Measurements from ENCODE around the gene TNS3. TPM values are rescaled to one million over a fixed set of nuclear protein-coding genes. Genes with fewer than 3 reads are reported as not detected.

The TNS3 gene
- total and polyA plus RNA-seq, 2 of the 13 experiments (the other 11 are each of a cell fraction or from before 2014, with no cell fraction given), result 52.9 to 55.7 TPM

DNA sequence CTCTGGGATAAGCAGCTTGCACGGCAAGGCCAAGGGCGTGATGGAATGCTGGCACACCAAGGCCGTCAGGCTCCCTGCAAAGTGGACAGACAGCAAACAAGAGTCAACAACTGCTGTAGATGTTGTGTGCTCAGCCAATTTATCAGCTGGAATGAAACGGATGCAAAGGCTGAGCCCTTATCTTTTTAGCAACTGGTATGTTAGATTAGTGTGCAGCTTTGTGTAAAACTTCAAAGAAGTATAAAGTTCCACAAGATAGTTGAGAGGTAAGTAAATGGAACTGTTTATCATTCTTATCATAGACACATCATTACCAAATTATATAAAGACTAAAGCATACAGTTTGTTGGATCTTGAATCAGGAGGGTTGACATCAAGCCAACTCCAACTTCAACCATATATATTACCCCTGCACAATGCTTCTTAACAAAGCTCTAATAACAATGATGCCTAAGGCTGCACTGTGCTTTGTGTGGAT is 289.0 kb downstream of the TNS3 start (continued):
- TF ChIP-seq, protein P1, sequence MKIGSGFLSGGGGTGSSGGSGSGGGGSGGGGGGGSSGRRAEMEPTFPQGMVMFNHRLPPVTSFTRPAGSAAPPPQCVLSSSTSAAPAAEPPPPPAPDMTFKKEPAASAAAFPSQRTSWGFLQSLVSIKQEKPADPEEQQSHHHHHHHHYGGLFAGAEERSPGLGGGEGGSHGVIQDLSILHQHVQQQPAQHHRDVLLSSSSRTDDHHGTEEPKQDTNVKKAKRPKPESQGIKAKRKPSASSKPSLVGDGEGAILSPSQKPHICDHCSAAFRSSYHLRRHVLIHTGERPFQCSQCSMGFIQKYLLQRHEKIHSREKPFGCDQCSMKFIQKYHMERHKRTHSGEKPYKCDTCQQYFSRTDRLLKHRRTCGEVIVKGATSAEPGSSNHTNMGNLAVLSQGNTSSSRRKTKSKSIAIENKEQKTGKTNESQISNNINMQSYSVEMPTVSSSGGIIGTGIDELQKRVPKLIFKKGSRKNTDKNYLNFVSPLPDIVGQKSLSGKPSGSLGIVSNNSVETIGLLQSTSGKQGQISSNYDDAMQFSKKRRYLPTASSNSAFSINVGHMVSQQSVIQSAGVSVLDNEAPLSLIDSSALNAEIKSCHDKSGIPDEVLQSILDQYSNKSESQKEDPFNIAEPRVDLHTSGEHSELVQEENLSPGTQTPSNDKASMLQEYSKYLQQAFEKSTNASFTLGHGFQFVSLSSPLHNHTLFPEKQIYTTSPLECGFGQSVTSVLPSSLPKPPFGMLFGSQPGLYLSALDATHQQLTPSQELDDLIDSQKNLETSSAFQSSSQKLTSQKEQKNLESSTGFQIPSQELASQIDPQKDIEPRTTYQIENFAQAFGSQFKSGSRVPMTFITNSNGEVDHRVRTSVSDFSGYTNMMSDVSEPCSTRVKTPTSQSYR (CRISPR knock-in tag; IDR thresholded peaks at IDR 0.05; ENCODE audit: borderline replicate concordance), result no peak
- TF ChIP-seq, protein P2, sequence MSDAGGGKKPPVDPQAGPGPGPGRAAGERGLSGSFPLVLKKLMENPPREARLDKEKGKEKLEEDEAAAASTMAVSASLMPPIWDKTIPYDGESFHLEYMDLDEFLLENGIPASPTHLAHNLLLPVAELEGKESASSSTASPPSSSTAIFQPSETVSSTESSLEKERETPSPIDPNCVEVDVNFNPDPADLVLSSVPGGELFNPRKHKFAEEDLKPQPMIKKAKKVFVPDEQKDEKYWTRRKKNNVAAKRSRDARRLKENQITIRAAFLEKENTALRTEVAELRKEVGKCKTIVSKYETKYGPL (CRISPR knock-in tag; IDR thresholded peaks at IDR 0.05), result peak; percentile 45; the same call in 1 of the 2 replicates
- peak; percentile 97 for TF ChIP-seq HMG20B (CRISPR knock-in tag; conservative IDR thresholded peaks at IDR 0.05)
- no peak for TF ChIP-seq MZF1 (CRISPR knock-in tag; IDR thresholded peaks at IDR 0.05; ENCODE audit: borderline replicate concordance)
- TF ChIP-seq ZNF235 (CRISPR knock-in tag; IDR thresholded peaks at IDR 0.05; ENCODE audit: borderline replicate concordance), result no peak
- TF ChIP-seq THAP11 (CRISPR knock-in tag; IDR thresholded peaks at IDR 0.05), result 0 out of 2 replicates have a peak, but pooled peaks have one; percentile 9
- TF ChIP-seq SRSF4 (IDR thresholded peaks at IDR 0.05; ENCODE audit: low read depth, low read length, poor library complexity, severe bottlenecking), result no peak
- TF ChIP-seq BCL6 (CRISPR knock-in tag; IDR thresholded peaks at IDR 0.05), result peak; percentile 93
- TF ChIP-seq, protein P3, sequence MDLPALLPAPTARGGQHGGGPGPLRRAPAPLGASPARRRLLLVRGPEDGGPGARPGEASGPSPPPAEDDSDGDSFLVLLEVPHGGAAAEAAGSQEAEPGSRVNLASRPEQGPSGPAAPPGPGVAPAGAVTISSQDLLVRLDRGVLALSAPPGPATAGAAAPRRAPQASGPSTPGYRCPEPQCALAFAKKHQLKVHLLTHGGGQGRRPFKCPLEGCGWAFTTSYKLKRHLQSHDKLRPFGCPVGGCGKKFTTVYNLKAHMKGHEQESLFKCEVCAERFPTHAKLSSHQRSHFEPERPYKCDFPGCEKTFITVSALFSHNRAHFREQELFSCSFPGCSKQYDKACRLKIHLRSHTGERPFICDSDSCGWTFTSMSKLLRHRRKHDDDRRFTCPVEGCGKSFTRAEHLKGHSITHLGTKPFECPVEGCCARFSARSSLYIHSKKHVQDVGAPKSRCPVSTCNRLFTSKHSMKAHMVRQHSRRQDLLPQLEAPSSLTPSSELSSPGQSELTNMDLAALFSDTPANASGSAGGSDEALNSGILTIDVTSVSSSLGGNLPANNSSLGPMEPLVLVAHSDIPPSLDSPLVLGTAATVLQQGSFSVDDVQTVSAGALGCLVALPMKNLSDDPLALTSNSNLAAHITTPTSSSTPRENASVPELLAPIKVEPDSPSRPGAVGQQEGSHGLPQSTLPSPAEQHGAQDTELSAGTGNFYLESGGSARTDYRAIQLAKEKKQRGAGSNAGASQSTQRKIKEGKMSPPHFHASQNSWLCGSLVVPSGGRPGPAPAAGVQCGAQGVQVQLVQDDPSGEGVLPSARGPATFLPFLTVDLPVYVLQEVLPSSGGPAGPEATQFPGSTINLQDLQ (CRISPR knock-in tag; IDR thresholded peaks at IDR 0.05), result no peak
- TF ChIP-seq, protein P4, sequence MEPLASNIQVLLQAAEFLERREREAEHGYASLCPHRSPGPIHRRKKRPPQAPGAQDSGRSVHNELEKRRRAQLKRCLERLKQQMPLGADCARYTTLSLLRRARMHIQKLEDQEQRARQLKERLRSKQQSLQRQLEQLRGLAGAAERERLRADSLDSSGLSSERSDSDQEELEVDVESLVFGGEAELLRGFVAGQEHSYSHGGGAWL (CRISPR knock-in tag; IDR thresholded peaks at IDR 0.05), result no peak
- TF ChIP-seq TEAD3 (CRISPR knock-in tag; optimal IDR thresholded peaks at IDR 0.05; ENCODE audit: borderline replicate concordance), result peak; percentile 90
- TF ChIP-seq NONO (IDR thresholded peaks at IDR 0.05), result no peak
- peak; percentile 76 for TF ChIP-seq NONO (CRISPR knock-in tag; conservative IDR thresholded peaks at IDR 0.05)
- peak; percentile 91 for TF ChIP-seq NCOR1 (IDR thresholded peaks at IDR 0.05; ENCODE audit: borderline replicate concordance, low read length)
- TF ChIP-seq NKX3-1 (CRISPR knock-in tag; IDR thresholded peaks at IDR 0.05), result peak; percentile 88; the same call in 1 of the 2 replicates
- TF ChIP-seq, protein P5, sequence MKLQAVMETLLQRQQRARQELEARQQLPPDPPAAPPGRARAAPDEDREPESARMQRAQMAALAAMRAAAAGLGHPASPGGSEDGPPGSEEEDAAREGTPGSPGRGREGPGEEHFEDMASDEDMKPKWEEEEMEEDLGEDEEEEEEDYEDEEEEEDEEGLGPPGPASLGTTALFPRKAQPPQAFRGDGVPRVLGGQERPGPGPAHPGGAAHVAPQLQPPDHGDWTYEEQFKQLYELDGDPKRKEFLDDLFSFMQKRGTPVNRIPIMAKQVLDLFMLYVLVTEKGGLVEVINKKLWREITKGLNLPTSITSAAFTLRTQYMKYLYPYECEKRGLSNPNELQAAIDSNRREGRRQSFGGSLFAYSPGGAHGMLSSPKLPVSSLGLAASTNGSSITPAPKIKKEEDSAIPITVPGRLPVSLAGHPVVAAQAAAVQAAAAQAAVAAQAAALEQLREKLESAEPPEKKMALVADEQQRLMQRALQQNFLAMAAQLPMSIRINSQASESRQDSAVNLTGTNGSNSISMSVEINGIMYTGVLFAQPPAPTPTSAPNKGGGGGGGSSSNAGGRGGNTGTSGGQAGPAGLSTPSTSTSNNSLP (IDR thresholded peaks at IDR 0.05; ENCODE audit: low read depth, low read length), result peak; percentile 77; the same call in 1 of the 2 replicates
- no peak for TF ChIP-seq ZNF382 (CRISPR knock-in tag; IDR thresholded peaks at IDR 0.05; ENCODE audit: borderline replicate concordance)
- no peak for TF ChIP-seq SIN3A (IDR thresholded peaks at IDR 0.05; ENCODE audit: borderline replicate concordance, low read depth, low read length)
- no peak for TF ChIP-seq ZNF296 (CRISPR knock-in tag; conservative IDR thresholded peaks at IDR 0.05)

All from HepG2 (cell line).